Transverse colon (tissue), 4 donors: ENCODE data around the gene SMYD3.

Experiments used
- EP300 ChIP-seq: sonication (generic); formaldehyde crosslinking; IDR thresholded peaks from one replicate; pipeline ENCODE4 v1.6.1; 2017; ENCODE audit warnings: antibody characterized with exemption, low read depth
- POLR2A ChIP-seq: fragments of 450-650 bp; IDR thresholded peaks from one replicate; pipeline ENCODE4 v1.6.1; 2016; ENCODE audit warnings: antibody characterized with exemption, mild to moderate bottlenecking, moderate library complexity
- POLR2AphosphoS5 ChIP-seq, 3 donors: sonication (generic); formaldehyde crosslinking; IDR thresholded peaks; one replicate each; pipeline ENCODE4 v1.6.1; 2016; ENCODE audit warnings: antibody characterized with exemption in 3 of 3
- TF ChIP-seq, protein P1 (sequence below), 5 experiments: fragments of 200-600 bp in 3 of 5; fragments of 450-650 bp in 2 of 5; sonication (generic) in 3 of 5; IDR thresholded peaks; 1 replicate in 2 of 5; 2 replicates in 3 of 5; pipeline ENCODE4 v1.5.1; 2016 to 2017; ENCODE audit warnings: antibody characterized with exemption in 5 of 5, inconsistent platforms in 3 of 5, mild to moderate bottlenecking in 2 of 5, moderate library complexity in 1 of 5

GRCh38 chr1:246210756-246211155 is 296.3 kb downstream of the SMYD3 start:
- TF ChIP-seq, protein P1, sequence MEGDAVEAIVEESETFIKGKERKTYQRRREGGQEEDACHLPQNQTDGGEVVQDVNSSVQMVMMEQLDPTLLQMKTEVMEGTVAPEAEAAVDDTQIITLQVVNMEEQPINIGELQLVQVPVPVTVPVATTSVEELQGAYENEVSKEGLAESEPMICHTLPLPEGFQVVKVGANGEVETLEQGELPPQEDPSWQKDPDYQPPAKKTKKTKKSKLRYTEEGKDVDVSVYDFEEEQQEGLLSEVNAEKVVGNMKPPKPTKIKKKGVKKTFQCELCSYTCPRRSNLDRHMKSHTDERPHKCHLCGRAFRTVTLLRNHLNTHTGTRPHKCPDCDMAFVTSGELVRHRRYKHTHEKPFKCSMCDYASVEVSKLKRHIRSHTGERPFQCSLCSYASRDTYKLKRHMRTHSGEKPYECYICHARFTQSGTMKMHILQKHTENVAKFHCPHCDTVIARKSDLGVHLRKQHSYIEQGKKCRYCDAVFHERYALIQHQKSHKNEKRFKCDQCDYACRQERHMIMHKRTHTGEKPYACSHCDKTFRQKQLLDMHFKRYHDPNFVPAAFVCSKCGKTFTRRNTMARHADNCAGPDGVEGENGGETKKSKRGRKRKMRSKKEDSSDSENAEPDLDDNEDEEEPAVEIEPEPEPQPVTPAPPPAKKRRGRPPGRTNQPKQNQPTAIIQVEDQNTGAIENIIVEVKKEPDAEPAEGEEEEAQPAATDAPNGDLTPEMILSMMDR (IDR thresholded peaks at IDR 0.05): no peak
- TF ChIP-seq POLR2AphosphoS5 (IDR thresholded peaks at IDR 0.05) (no peak), POLR2A (no peak), EP300 (no peak)
